ENCODE results near the gene HADHB.
"Not testable (repeated sequence)": the region's sequence is repeated elsewhere in the genome, so short reads cannot be mapped to it uniquely, and the experiment has no call there.

HADHB gene

GRCh38 chr2:26325851-26326250, 81.1 kb downstream of the HADHB start:
- DNase-seq (ENCODE audit: insufficient read length, low spot score) (no peak), FAIRE-seq (no peak)

- DNase-seq (ENCODE audit: insufficient read length, low spot score) (no peak), FAIRE-seq (no peak)
These were observed 81.8 kb downstream of the HADHB start for GRCh38 chr2:26326514-26326913.

- no peak for DNase-seq (ENCODE audit: insufficient read length, low spot score)
- no peak for FAIRE-seq
These were observed 82.8 kb downstream of the HADHB start for GRCh38 chr2:26327291-26328272.

GRCh38 chr2:26329083-26329482, 84.3 kb downstream of the HADHB start:
- not testable (repeated sequence) for FAIRE-seq; DNase-seq (ENCODE audit: insufficient read length, low spot score)

- peak; percentile 92 for FAIRE-seq
These were observed 85.4 kb downstream of the HADHB start for GRCh38 chr2:26330114-26330549.

GRCh38 chr2:26330604-26331003, 85.9 kb downstream of the HADHB start:
- DNase-seq (ENCODE audit: insufficient read length, low spot score) = no peak
- FAIRE-seq = no peak

More at GRCh38 chr2:26330114-26330549, 85.4 kb downstream of the HADHB start:
- peak; percentile 85 for DNase-seq (ENCODE audit: insufficient read length, low spot score)

GRCh38 chr2:26331321-26331720, 86.6 kb downstream of the HADHB start:
- not testable (repeated sequence) for DNase-seq (ENCODE audit: insufficient read length, low spot score); FAIRE-seq

GRCh38 chr2:26333293-26333692, 88.6 kb downstream of the HADHB start:
- no peak for FAIRE-seq
- no peak for DNase-seq (ENCODE audit: insufficient read length, low spot score)

- DNase-seq (ENCODE audit: insufficient read length, low spot score) = no peak
These were observed 90.5 kb downstream of the HADHB start for GRCh38 chr2:26335231-26335630.

GRCh38 chr2:26336719-26337118, 92.0 kb downstream of the HADHB start:
- no peak for DNase-seq (ENCODE audit: insufficient read length, low spot score)
- FAIRE-seq = no peak

More at GRCh38 chr2:26335231-26335630, 90.5 kb downstream of the HADHB start:
- no peak for FAIRE-seq

GRCh38 chr2:26337298-26337697, 92.6 kb downstream of the HADHB start:
- FAIRE-seq (no peak), DNase-seq (ENCODE audit: insufficient read length, low spot score) (no peak)

All from HTR-8/SVneo (cell line).